CD8-positive, alpha-beta memory T cell (primary cell): ENCODE measurements around the gene OSGEP. TPM values are rescaled to one million over a fixed set of nuclear protein-coding genes. Genes with fewer than 3 reads are reported as not detected.

ENCODE experiments used
- CTCF ChIA-PET: fragments of 350-600 bp; sonication (Branson Sonifier 250); formaldehyde crosslinking; loops from one replicate; lab custom pipeline; 2021; ENCODE audit warnings: antibody characterized with exemption; lab: Charles Lee
- POLR2A ChIA-PET: fragments of 350-600 bp; sonication (Branson Sonifier 250); formaldehyde crosslinking; loops from one replicate; lab custom pipeline; 2021; ENCODE audit warnings: antibody characterized with exemption; lab: Charles Lee
- DNase-seq, 5 donors: peaks; one replicate each; pipeline versions ENCODE4 v3.0.0 to v3.0.0-alpha.2; 2020 to 2022; ENCODE audit warnings: mixed read lengths in 1 of 5
- H3K27ac ChIP-seq: one replicate; pipeline ENCODE4 v1.7.0; 2013; ENCODE audit warnings: low read depth, mild to moderate bottlenecking, low read length, moderate library complexity
- H3K27me3 ChIP-seq: 2 replicates; pipeline ENCODE4 v1.7.0; 2013; ENCODE audit warnings: low read length, mild to moderate bottlenecking; ENCODE audit not compliant: insufficient read depth, poor library complexity, severe bottlenecking
- H3K36me3 ChIP-seq: 2 replicates; pipeline ENCODE4 v1.7.0; 2013; ENCODE audit warnings: mild to moderate bottlenecking, low read length, moderate library complexity; ENCODE audit not compliant: insufficient read depth
- H3K4me1 ChIP-seq: 2 replicates; pipeline ENCODE4 v1.7.0; 2013; ENCODE audit warnings: mild to moderate bottlenecking, low read length, moderate library complexity; ENCODE audit not compliant: insufficient read depth
- H3K4me3 ChIP-seq: 2 replicates; pipeline ENCODE4 v1.7.0; 2013; ENCODE audit warnings: mild to moderate bottlenecking, low read length
- H3K9me3 ChIP-seq: 2 replicates; pipeline ENCODE4 v1.7.0; 2013; ENCODE audit warnings: mild to moderate bottlenecking, low read length
- H3K27ac Mint-ChIP-seq, 8 donors: one replicate each; pipeline ENCODE4 v1.8.0; 2020 to 2021; ENCODE audit warnings: mixed read lengths in 8 of 8, mild to moderate bottlenecking in 6 of 8, inconsistent platforms in 3 of 8, moderate library complexity in 3 of 8
- H3K27me3 Mint-ChIP-seq, 2 donors: one replicate each; pipeline ENCODE4 v1.8.0; 2020 to 2021; ENCODE audit warnings: mixed read lengths in 2 of 2, mild to moderate bottlenecking in 1 of 2, moderate library complexity in 1 of 2
- H3K36me3 Mint-ChIP-seq, 3 donors: one replicate each; pipeline ENCODE4 v1.8.0; 2020 to 2021; ENCODE audit warnings: mixed read lengths in 3 of 3, inconsistent platforms in 1 of 3, mild to moderate bottlenecking in 1 of 3
- H3K4me1 Mint-ChIP-seq, 3 donors: one replicate each; pipeline ENCODE4 v1.8.0; 2020 to 2021; ENCODE audit warnings: mixed read lengths in 3 of 3, inconsistent platforms in 1 of 3, mild to moderate bottlenecking in 1 of 3
- H3K4me3 Mint-ChIP-seq, 7 donors: one replicate each; pipeline ENCODE4 v1.8.0; 2020 to 2021; ENCODE audit warnings: mixed read lengths in 7 of 7, mild to moderate bottlenecking in 6 of 7, moderate library complexity in 4 of 7, inconsistent platforms in 2 of 7
- H3K9me3 Mint-ChIP-seq, 5 donors: one replicate each; pipeline ENCODE4 v1.8.0; 2020 to 2022; ENCODE audit warnings: mixed read lengths in 5 of 5, mild to moderate bottlenecking in 3 of 5, moderate library complexity in 2 of 5, inconsistent platforms in 1 of 5
- polyA plus RNA-seq: library from polyadenylated mRNA; unstranded; fragments of 300-500 nt; fragmentation: Illumina TruSeq; gene quantifications from one replicate; pipeline ENCODE4 v1.2.3, GENCODE V29; 2021
- total RNA-seq, 2 experiments: library from RNA; stranded (reverse); gene quantifications; one replicate each; pipeline ENCODE4 v1.2.3, GENCODE V29; 2021

The OSGEP gene
- total and polyA plus RNA-seq, 3 experiments from 2014 or later, result 48.9 to 58.1 (median 58.0) TPM

- Histone ChIP-seq H3K27ac (no peak overlapping the region), H3K4me3 (no peak overlapping the region), H3K4me1 (peaks cover 22% of the 10 kb centered on the region), H3K9me3 (no peaks in the 10 kb centered on the region), H3K36me3 (no peaks in the 10 kb centered on the region), H3K27me3 (no peaks in the 10 kb centered on the region)
- Mint-ChIP-seq H3K9me3 (no peaks in the 10 kb centered on the region), H3K27ac (peak overlapping the region in 2 of 8 donors; percentile 7 to 26), H3K36me3 (peaks cover 0 to 2% (median 1%) of the 10 kb centered on the region in 3 donors), H3K27me3 (no peaks in the 10 kb centered on the region), H3K4me1 (peaks cover 15 to 18% (median 17%) of the 10 kb centered on the region in 3 donors), H3K4me3 (no peak overlapping the region)
- CTCF ChIA-PET, result no interaction called here
- DNase-seq, result no peak
- POLR2A ChIA-PET, result no interaction called here
Measured at GRCh38 chr14:20438664-20439063, 15.9 kb downstream of the OSGEP start.

GRCh38 chr14:20436363-20436755, 18.3 kb downstream of the OSGEP start:
- no peak overlapping the region for H3K4me3 Mint-ChIP-seq
- no peak overlapping the region for H3K4me3 ChIP-seq
- no peak overlapping the region for H3K27ac ChIP-seq
- peaks cover 15% of the 10 kb centered on the region for H3K4me1 ChIP-seq
- CTCF ChIA-PET, result interaction anchor here (1.0 to 1.4 kb wide), 2 partner anchors 10 to 23 kb away, joined by 3 read pairs; partner anchors contain the start of gene TEP1
- H3K9me3 Mint-ChIP-seq, result no peaks in the 10 kb centered on the region
- DNase-seq, result no peak
- no peaks in the 10 kb centered on the region for H3K9me3 ChIP-seq
- H3K36me3 ChIP-seq, result no peaks in the 10 kb centered on the region
- H3K4me1 Mint-ChIP-seq, result peaks cover 11 to 14% (median 11%) of the 10 kb centered on the region in 3 donors
- H3K27me3 Mint-ChIP-seq, result no peaks in the 10 kb centered on the region
- no peak overlapping the region for H3K27ac Mint-ChIP-seq
- H3K36me3 Mint-ChIP-seq, result no peaks in the 10 kb centered on the region
- POLR2A ChIA-PET, result no interaction called here
- no peaks in the 10 kb centered on the region for H3K27me3 ChIP-seq

GRCh38 chr14:20435582-20436362, 18.8 kb downstream of the OSGEP start, which contains the start of gene KLHL33:
Gene KLHL33, minus strand, starts transcription at chr14:20436166. Its CDS starts 355 bp downstream, at chr14:20435811.
- ChIA-PET POLR2A (no interaction called here), CTCF (interaction anchor here (1.0 to 1.4 kb wide), 2 partner anchors 10 to 22 kb away, joined by 3 read pairs; partner anchors contain the start of gene TEP1)
- DNase-seq, result no peak
- Histone ChIP-seq H3K4me1 (peaks cover 9% of the 10 kb centered on the region), H3K4me3 (no peak within 1 kb of the TSS), H3K27me3 (no peaks in the 10 kb centered on the region), H3K9me3 (no peaks in the 10 kb centered on the region), H3K36me3 (no peaks in the 10 kb centered on the region), H3K27ac (no peak within 1 kb of the TSS)
- H3K27me3 Mint-ChIP-seq, result no peaks in the 10 kb centered on the region
- H3K4me3 Mint-ChIP-seq, result no peak within 1 kb of the TSS
- H3K4me1 Mint-ChIP-seq, result peaks cover 6 to 9% (median 6%) of the 10 kb centered on the region in 3 donors
- H3K27ac Mint-ChIP-seq, result no peak within 1 kb of the TSS
- no peaks in the 10 kb centered on the region for H3K36me3 Mint-ChIP-seq
- H3K9me3 Mint-ChIP-seq, result no peaks in the 10 kb centered on the region

- Histone ChIP-seq H3K4me1 (peaks cover under 1% of the 10 kb centered on the region), H3K27me3 (no peaks in the 10 kb centered on the region), H3K36me3 (no peaks in the 10 kb centered on the region), H3K9me3 (no peaks in the 10 kb centered on the region), H3K27ac (no peak overlapping the region), H3K4me3 (no peak overlapping the region)
- Mint-ChIP-seq H3K27me3 (no peaks in the 10 kb centered on the region), H3K36me3 (no peaks in the 10 kb centered on the region), H3K4me3 (no peak overlapping the region), H3K27ac (no peak overlapping the region), H3K9me3 (no peaks in the 10 kb centered on the region), H3K4me1 (peaks cover 0 to 1% (median 0%) of the 10 kb centered on the region in 3 donors)
- no peak for DNase-seq
- ChIA-PET CTCF (interaction anchor here (1.4 to 1.8 kb wide), 2 partner anchors 19 to 21 kb away, joined by 3 to 5 read pairs; partner anchors contain the start of gene TEP1), POLR2A (no interaction called here)
Measured at GRCh38 chr14:20434701-20435581, 19.7 kb downstream of the OSGEP start.

- Histone ChIP-seq H3K4me1 (peaks cover 21% of the 10 kb centered on the region), H3K4me3 (no peak overlapping the region), H3K27me3 (no peaks in the 10 kb centered on the region), H3K36me3 (no peaks in the 10 kb centered on the region), H3K9me3 (no peaks in the 10 kb centered on the region), H3K27ac (no peak overlapping the region)
- ChIA-PET POLR2A (interaction anchor here (1.0 to 1.3 kb wide), 2 partner anchors 17 to 31 kb away, joined by 3 to 4 read pairs; partner anchors contain the start of gene PIP4P1), CTCF (interaction anchor here (2.8 kb wide), 1 partner anchor 15 kb away, joined by 13 read pairs; no protein-coding TSS in a partner anchor)
- peak in 1 of 5 donors; percentile 41 for DNase-seq
- no peaks in the 10 kb centered on the region for H3K36me3 Mint-ChIP-seq
- peaks cover 22 to 26% (median 22%) of the 10 kb centered on the region in 3 donors for H3K4me1 Mint-ChIP-seq
- H3K27ac Mint-ChIP-seq, result peak overlapping the region in 4 of 8 donors; percentile 37 to 64 (median 56)
- no peaks in the 10 kb centered on the region for H3K27me3 Mint-ChIP-seq
- H3K4me3 Mint-ChIP-seq, result peak overlapping the region in 2 of 7 donors; percentile 21 to 44
- no peaks in the 10 kb centered on the region for H3K9me3 Mint-ChIP-seq
Measured at GRCh38 chr14:20429801-20430669, 24.6 kb downstream of the OSGEP start.

GRCh38 chr14:20428802-20429201, 25.8 kb downstream of the OSGEP start:
- H3K27me3 ChIP-seq, result no peaks in the 10 kb centered on the region
- no peak overlapping the region for H3K4me3 ChIP-seq
- ChIA-PET POLR2A (no interaction called here), CTCF (interaction anchor here (0.9 to 2.8 kb wide), 2 partner anchors 13 to 123 kb away, joined by 3 to 13 read pairs; partner anchors contain the start of gene TTC5)
- Mint-ChIP-seq H3K4me1 (peaks cover 22 to 26% (median 22%) of the 10 kb centered on the region in 3 donors), H3K9me3 (no peaks in the 10 kb centered on the region), H3K4me3 (peak overlapping the region in 1 of 7 donors; percentile 4), H3K27ac (peak overlapping the region in 1 of 8 donors; percentile 73), H3K36me3 (no peaks in the 10 kb centered on the region), H3K27me3 (no peaks in the 10 kb centered on the region)
- H3K36me3 ChIP-seq, result no peaks in the 10 kb centered on the region
- no peaks in the 10 kb centered on the region for H3K9me3 ChIP-seq
- H3K27ac ChIP-seq, result no peak overlapping the region
- H3K4me1 ChIP-seq, result peaks cover 21% of the 10 kb centered on the region
- no peak for DNase-seq

GRCh38 chr14:20428010-20428365, 26.6 kb downstream of the OSGEP start:
- Mint-ChIP-seq H3K27ac (peak overlapping the region in 5 of 8 donors; percentile 49 to 89 (median 64)), H3K27me3 (no peaks in the 10 kb centered on the region), H3K4me3 (peak overlapping the region in 4 of 7 donors; percentile 12 to 65 (median 40)), H3K9me3 (no peaks in the 10 kb centered on the region), H3K4me1 (peaks cover 22 to 26% (median 22%) of the 10 kb centered on the region in 3 donors), H3K36me3 (no peaks in the 10 kb centered on the region)
- peaks cover 21% of the 10 kb centered on the region for H3K4me1 ChIP-seq
- DNase-seq, result no peak
- ChIA-PET CTCF (interaction anchor here (2.8 kb wide), 1 partner anchor 13 kb away, joined by 13 read pairs; no protein-coding TSS in a partner anchor), POLR2A (no interaction called here)
- H3K9me3 ChIP-seq, result no peaks in the 10 kb centered on the region
- H3K36me3 ChIP-seq, result no peaks in the 10 kb centered on the region
- no peaks in the 10 kb centered on the region for H3K27me3 ChIP-seq
- H3K4me3 ChIP-seq, result no peak overlapping the region
- no peak overlapping the region for H3K27ac ChIP-seq
